MG63 (cell line): ENCODE data around the gene KRT31. TPM values are rescaled to one million over a fixed set of nuclear protein-coding genes. Genes with fewer than 3 reads are reported as not detected.

Experiments
- total RNA-seq: library from RNA; depleted of rRNA; stranded (reverse); fragments of >200 nt; shearing (Covaris generic); gene quantifications from 2 replicates; pipeline ENCODE4 v1.2.3, GENCODE V29; 2014; ENCODE audit warnings: low replicate concordance; rRNA removed

The KRT31 gene
- total RNA-seq, 1 experiment from 2014 or later: not detected

Other genes with a start within 250 kb of the KRT31 start
- gene KRTAP4-5, start 247.8 kb downstream of the KRT31 start, total RNA-seq: not detected in 2 replicates
- gene KRTAP4-4, start 236.9 kb downstream of the KRT31 start, total RNA-seq: not detected in 2 replicates
- gene KRTAP4-3, start 229.4 kb downstream of the KRT31 start, total RNA-seq: not detected in 2 replicates
- not detected in 2 replicates for gene KRTAP4-2, start 219.4 kb downstream of the KRT31 start, total RNA-seq
- gene KRTAP4-1, start 212.7 kb downstream of the KRT31 start, total RNA-seq: not detected in 2 replicates
- not detected in 2 replicates for gene KRTAP9-1, start 207.7 kb downstream of the KRT31 start, total RNA-seq
- not detected in 2 replicates for gene KRTAP9-2, start 171.0 kb downstream of the KRT31 start, total RNA-seq
- not detected in 2 replicates for gene KRTAP9-3, start 165.2 kb downstream of the KRT31 start, total RNA-seq
- not detected in 2 replicates for gene KRTAP9-8, start 159.6 kb downstream of the KRT31 start, total RNA-seq
- gene KRTAP9-4, start 147.9 kb downstream of the KRT31 start, total RNA-seq: not detected in 2 replicates
- gene KRTAP9-9, start 142.2 kb downstream of the KRT31 start, total RNA-seq: not detected in 2 replicates
- not detected in 2 replicates for gene KRTAP9-6, start 132.2 kb downstream of the KRT31 start, total RNA-seq
- gene KRTAP9-7, start 121.9 kb downstream of the KRT31 start, total RNA-seq: not detected in 2 replicates
- not detected in 2 replicates for gene KRTAP29-1, start 94.8 kb downstream of the KRT31 start, total RNA-seq
- not detected in 2 replicates for gene KRTAP16-1, start 88.3 kb downstream of the KRT31 start, total RNA-seq
- gene KRTAP17-1, start 81.9 kb downstream of the KRT31 start, total RNA-seq: not detected in 2 replicates
- not detected in 2 replicates for gene KRT33A, start 46.8 kb downstream of the KRT31 start, total RNA-seq
- 0.17 and 2.0 TPM in 2 replicates for gene KRT33B, start 27.8 kb downstream of the KRT31 start, total RNA-seq
- 0.49 TPM in 1 of 2 replicates, not detected in the other for gene KRT34, start 15.3 kb downstream of the KRT31 start, total RNA-seq
- not detected in 2 replicates for gene KRT37, start 27.0 kb upstream of the KRT31 start, total RNA-seq
- 0.17 TPM in 1 of 2 replicates, not detected in the other for gene KRT38, start 43.4 kb upstream of the KRT31 start, total RNA-seq
- gene KRT32, start 69.8 kb upstream of the KRT31 start, total RNA-seq: 0.72 TPM in 1 of 2 replicates, not detected in the other
- gene KRT35, start 83.5 kb upstream of the KRT31 start, total RNA-seq: 0.33 TPM in 1 of 2 replicates, not detected in the other
- 0.20 TPM in 1 of 2 replicates, not detected in the other for gene KRT36, start 92.3 kb upstream of the KRT31 start, total RNA-seq
- gene KRT13, start 108.0 kb upstream of the KRT31 start, total RNA-seq: 3.8 and 4.0 TPM in 2 replicates
- 38.4 and 82.2 TPM in 2 replicates for gene KRT15, start 121.3 kb upstream of the KRT31 start, total RNA-seq
- gene KRT19, start 130.7 kb upstream of the KRT31 start, total RNA-seq: 20.7 and 46.3 TPM in 2 replicates
- not detected in 2 replicates for gene KRT9, start 174.5 kb upstream of the KRT31 start, total RNA-seq
- 6.1 and 7.9 TPM in 2 replicates for gene KRT14, start 189.3 kb upstream of the KRT31 start, total RNA-seq
- gene KRT16, start 215.2 kb upstream of the KRT31 start, total RNA-seq: not detected in 2 replicates
- not detected in 2 replicates for gene KRT17, start 227.0 kb upstream of the KRT31 start, total RNA-seq